ENCODE results near the gene IGF2.

Gene IGF2

GRCh38 chr11:2154195-2154585 is 15.0 kb upstream of the IGF2 start:
- DNase-seq (ENCODE audit: low spot score) (no peak), FAIRE-seq (no peak)

- DNase-seq (ENCODE audit: low spot score) (no peak), FAIRE-seq (no peak)
Measured at GRCh38 chr11:2153581-2154194, 14.5 kb upstream of the IGF2 start.

GRCh38 chr11:2151500-2152257 is 12.5 kb upstream of the IGF2 start:
- DNase-seq (ENCODE audit: low spot score) (peak; percentile 73), FAIRE-seq (no peak)

- peak; percentile 18 for DNase-seq (ENCODE audit: low spot score)
- no peak for FAIRE-seq
Measured at GRCh38 chr11:2149864-2150847, 11.0 kb upstream of the IGF2 start.

GRCh38 chr11:2149460-2149859 is 10.3 kb upstream of the IGF2 start:
- DNase-seq (ENCODE audit: low spot score) (no peak), FAIRE-seq (no peak)

- DNase-seq (ENCODE audit: low spot score): no peak
- FAIRE-seq: no peak
Measured at GRCh38 chr11:2148595-2148994, 9.4 kb upstream of the IGF2 start.

- no peak for FAIRE-seq
- DNase-seq (ENCODE audit: low spot score): no peak
Measured at GRCh38 chr11:2147391-2147790, 8.2 kb upstream of the IGF2 start.

- DNase-seq (ENCODE audit: low spot score) (no peak), FAIRE-seq (no peak)
Measured at GRCh38 chr11:2146051-2146450, 6.9 kb upstream of the IGF2 start.

GRCh38 chr11:2144544-2145248 is 5.5 kb upstream of the IGF2 start:
- DNase-seq (ENCODE audit: low spot score) (no peak), FAIRE-seq (no peak)

- FAIRE-seq: no peak
Measured at GRCh38 chr11:2143799-2144543, 4.8 kb upstream of the IGF2 start.

GRCh38 chr11:2143477-2143798 is 4.2 kb upstream of the IGF2 start:
- FAIRE-seq (no peak), DNase-seq (ENCODE audit: low spot score) (no peak)

More at GRCh38 chr11:2143799-2144543, 4.8 kb upstream of the IGF2 start:
- no peak for DNase-seq (ENCODE audit: low spot score)

- FAIRE-seq (no peak), DNase-seq (ENCODE audit: low spot score) (peak; percentile 14)
Measured at GRCh38 chr11:2142762-2143202, 3.6 kb upstream of the IGF2 start.

GRCh38 chr11:2142300-2142759 is 3.1 kb upstream of the IGF2 start:
- DNase-seq (ENCODE audit: low spot score) (no peak), FAIRE-seq (no peak)

GRCh38 chr11:2140411-2141400 is 1.5 kb upstream of the IGF2 start:
- FAIRE-seq (no peak), DNase-seq (ENCODE audit: low spot score) (no peak)

- DNase-seq (ENCODE audit: low spot score) (no peak), FAIRE-seq (no peak)
Measured at GRCh38 chr11:2139621-2140337, 590 bp upstream of the IGF2 start.

GRCh38 chr11:2138431-2139122 is 612 bp downstream of the IGF2 start:
- peak; percentile 18 for DNase-seq (ENCODE audit: low spot score)
- FAIRE-seq: no peak

GRCh38 chr11:2138068-2138430 is 1.1 kb downstream of the IGF2 start:
- FAIRE-seq: no peak
- DNase-seq (ENCODE audit: low spot score): peak; percentile 12
